ENCODE measurements around the gene AMACR. TPM values are rescaled to one million over a fixed set of nuclear protein-coding genes. Genes with fewer than 3 reads are reported as not detected.
A peak's percentile ranks its signal among the peaks of the same experiment; 100 is the strongest.

Gene AMACR
- total and polyA plus RNA-seq, 2 of the 13 experiments (the other 11 are each of a cell fraction or from before 2014, with no cell fraction given): 8.9 to 19.7 TPM

- ChIA-PET POLR2A (interaction anchor here (1.4 kb wide), 1 partner anchor 10 kb away, joined by 8 read pairs; no protein-coding TSS in a partner anchor), CTCF (ENCODE audit: low intra/inter-chr PET ratio, low total read pairs) (no interaction called here)
- Histone ChIP-seq H3K27me3 (ENCODE audit: control insufficient read depth in 1 of 2, insufficient read depth in 2 of 2, low read length in 2 of 2) (no peaks in the 10 kb centered on the region), H3K9me3 (ENCODE audit: low read length) (no peaks in the 10 kb centered on the region), H2AFZ (ENCODE audit: low read length) (no peak overlapping the region), H3K4me2 (ENCODE audit: low read depth, low read length) (no peak overlapping the region), H3K36me3 (replicated peaks in 1 of 2; ENCODE audit: control insufficient read depth in 1 of 2, insufficient read depth in 2 of 2, low read length in 2 of 2) (no peaks in the 10 kb centered on the region), H3K27ac (ENCODE audit: extremely low read length, insufficient read depth, low read length) (no peak overlapping the region), H3K9ac (ENCODE audit: insufficient read depth, low read depth, low read length) (no peak overlapping the region), H3K4me1 (ENCODE audit: insufficient read depth, low read length) (peaks cover 9% of the 10 kb centered on the region), H4K20me1 (ENCODE audit: insufficient read depth, low read length) (no peaks in the 10 kb centered on the region), H3K4me3 (replicated peaks in 1 of 3; ENCODE audit: insufficient read depth in 1 of 3, low read depth in 2 of 3, low read length in 3 of 3) (no peak overlapping the region), H3K79me2 (ENCODE audit: insufficient read depth, low read length) (no peaks in the 10 kb centered on the region)
- in situ Hi-C loops (cut with HindIII; ENCODE audit: extremely low pct_ligation_motif_present, low pct_unique_long_range_greater_than_20kb): no loop called here
- BruUV-seq (replicated peaks): no TSS peak
- FAIRE-seq (no peak), ATAC-seq (peak; percentile 59; the same call in 1 of the 3 replicates), DNase-seq (ENCODE audit: low spot score) (peak; percentile 38)
- intact Hi-C loops (cut with micrococcal nuclease; ENCODE audit: unreplicated experiment): no loop called here
- TF ChIP-seq ZNF572 (CRISPR knock-in tag; IDR thresholded peaks at IDR 0.05) (no peak), ZNF431 (CRISPR knock-in tag; IDR thresholded peaks at IDR 0.05; ENCODE audit: borderline replicate concordance, low read depth) (no peak), HNF1B (CRISPR knock-in tag; IDR thresholded peaks at IDR 0.05) (no peak), SRSF1 (optimal IDR thresholded peaks at IDR 0.05; ENCODE audit: low read depth, low read length) (no peak), TRAFD1 (CRISPR knock-in tag; IDR thresholded peaks at IDR 0.05; ENCODE audit: borderline replicate concordance) (no peak), ZNF747 (CRISPR knock-in tag; IDR thresholded peaks at IDR 0.05; ENCODE audit: borderline replicate concordance) (no peak), MXD3 (CRISPR knock-in tag; IDR thresholded peaks at IDR 0.05) (no peak), ZFAT (CRISPR knock-in tag; conservative IDR thresholded peaks at IDR 0.05) (no peak), MBNL3 (CRISPR knock-in tag; conservative IDR thresholded peaks at IDR 0.05) (no peak), ZSCAN31 (CRISPR knock-in tag; IDR thresholded peaks at IDR 0.05; ENCODE audit: low read depth) (no peak), TARDBP (CRISPR knock-in tag; IDR thresholded peaks at IDR 0.05) (no peak), MAFG (CRISPR knock-in tag; IDR thresholded peaks at IDR 0.05) (no peak), ZNF83 (CRISPR knock-in tag; IDR thresholded peaks at IDR 0.05; ENCODE audit: borderline replicate concordance) (no peak), RFX5 (IDR thresholded peaks at IDR 0.05; ENCODE audit: low read depth, low read length) (no peak), POLR2AphosphoS5 (IDR thresholded peaks at IDR 0.05; ENCODE audit: low read depth, low read length) (no peak)
These were observed 38.1 kb upstream of the AMACR start for GRCh38 chr5:34045996-34046395.
